Measurements from ENCODE around the gene TSTD2. TPM values are rescaled to one million over a fixed set of nuclear protein-coding genes. Genes with fewer than 3 reads are reported as not detected.

The TSTD2 gene
- total RNA-seq, result 10 to 100 TPM; 14.2 to 18.1 TPM

- DNase-seq (ENCODE audit: low spot score in 2 of 2) (peak; percentile 91 to 95), ATAC-seq (peak; percentile 80 to 92)
- peak within 1 kb of the TSS; percentile 98 to 99 for H3K27ac Mint-ChIP-seq
- no peaks in the 10 kb centered on the region for H3K9me3 Mint-ChIP-seq
- peaks cover 11 to 26% of the 10 kb centered on the region in 2 donors for H3K36me3 Mint-ChIP-seq
These were observed at the start of gene TSTD2, which contains the start of gene NCBP1 for GRCh38 chr9:97632985-97633858. TSTD2 (minus strand) TSS chr9:97633368; CDS start chr9:97627562, 5,806 bp downstream. NCBP1 (plus strand) TSS chr9:97633821; CDS start chr9:97633882, 61 bp downstream.

- Mint-ChIP-seq H3K27ac (peak overlapping the region in 1 of 2 donors; percentile 86), H3K36me3 (peaks cover 0 to 5% of the 10 kb centered on the region in 2 donors), H3K9me3 (no peaks in the 10 kb centered on the region)
- DNase-seq (ENCODE audit: low spot score in 2 of 2) (no peak), ATAC-seq (no peak)
These were observed 49.1 kb upstream of the TSTD2 start for GRCh38 chr9:97682242-97682641.

- Mint-ChIP-seq H3K27ac (peak overlapping the region in 1 of 2 donors; percentile 76), H3K9me3 (no peaks in the 10 kb centered on the region), H3K36me3 (peaks cover 0 to 11% of the 10 kb centered on the region in 2 donors)
- peak; percentile 33 to 37 for ATAC-seq
- no peak for DNase-seq (ENCODE audit: low spot score in 2 of 2)
These were observed 42.5 kb upstream of the TSTD2 start for GRCh38 chr9:97675655-97676054.

- H3K9me3 Mint-ChIP-seq, result no peaks in the 10 kb centered on the region
- DNase-seq (ENCODE audit: low spot score in 2 of 2), result no peak
- H3K27ac Mint-ChIP-seq, result peak overlapping the region; percentile 15 to 83
- ATAC-seq, result no peak
- H3K36me3 Mint-ChIP-seq, result peaks cover 0 to 11% of the 10 kb centered on the region in 2 donors
These were observed 40.8 kb upstream of the TSTD2 start for GRCh38 chr9:97673922-97674321.

- Mint-ChIP-seq H3K27ac (no peak overlapping the region), H3K36me3 (peaks cover 0 to 18% of the 10 kb centered on the region in 2 donors), H3K9me3 (no peaks in the 10 kb centered on the region)
- ATAC-seq (no peak), DNase-seq (ENCODE audit: low spot score in 2 of 2) (no peak)
These were observed 39.2 kb upstream of the TSTD2 start for GRCh38 chr9:97672403-97672802.

- peak overlapping the region in 1 of 2 donors; percentile 16 for H3K27ac Mint-ChIP-seq
- H3K36me3 Mint-ChIP-seq, result peaks cover 0 to 34% of the 10 kb centered on the region in 2 donors
- DNase-seq (ENCODE audit: low spot score in 2 of 2), result no peak
- H3K9me3 Mint-ChIP-seq, result no peaks in the 10 kb centered on the region
- no peak for ATAC-seq
These were observed 37.4 kb upstream of the TSTD2 start for GRCh38 chr9:97670586-97670985.

- no peaks in the 10 kb centered on the region for H3K9me3 Mint-ChIP-seq
- H3K36me3 Mint-ChIP-seq, result peaks cover 0 to 48% of the 10 kb centered on the region in 2 donors
- peak overlapping the region in 1 of 2 donors; percentile 49 for H3K27ac Mint-ChIP-seq
- ATAC-seq (no peak), DNase-seq (ENCODE audit: low spot score in 2 of 2) (no peak)
These were observed 35.3 kb upstream of the TSTD2 start for GRCh38 chr9:97668485-97668884.

- DNase-seq (ENCODE audit: low spot score in 2 of 2) (no peak), ATAC-seq (peak; percentile 41 to 67)
- Mint-ChIP-seq H3K27ac (peak overlapping the region; percentile 71 to 75), H3K9me3 (no peaks in the 10 kb centered on the region), H3K36me3 (peaks cover 0 to 44% of the 10 kb centered on the region in 2 donors)
These were observed 33.9 kb upstream of the TSTD2 start for GRCh38 chr9:97666907-97667686.

GRCh38 chr9:97665742-97666141, 32.6 kb upstream of the TSTD2 start:
- no peaks in the 10 kb centered on the region for H3K9me3 Mint-ChIP-seq
- peaks cover 0 to 44% of the 10 kb centered on the region in 2 donors for H3K36me3 Mint-ChIP-seq
- ATAC-seq (peak; percentile 47 to 68), DNase-seq (ENCODE audit: low spot score in 2 of 2) (no peak)
- H3K27ac Mint-ChIP-seq, result peak overlapping the region; percentile 8 to 71

GRCh38 chr9:97660847-97661246, 27.7 kb upstream of the TSTD2 start:
- Mint-ChIP-seq H3K27ac (no peak overlapping the region), H3K9me3 (no peaks in the 10 kb centered on the region), H3K36me3 (peaks cover 17 to 33% of the 10 kb centered on the region in 2 donors)
- no peak for ATAC-seq
- DNase-seq (ENCODE audit: low spot score in 2 of 2), result no peak

- no peak overlapping the region for H3K27ac Mint-ChIP-seq
- H3K36me3 Mint-ChIP-seq, result peaks cover 17 to 33% of the 10 kb centered on the region in 2 donors
- DNase-seq (ENCODE audit: low spot score in 2 of 2) (no peak), ATAC-seq (no peak)
- H3K9me3 Mint-ChIP-seq, result no peaks in the 10 kb centered on the region
These were observed 27.2 kb upstream of the TSTD2 start for GRCh38 chr9:97660340-97660739.

- Mint-ChIP-seq H3K27ac (peak overlapping the region in 1 of 2 donors; percentile 38), H3K36me3 (peaks cover 17 to 29% of the 10 kb centered on the region in 2 donors), H3K9me3 (no peaks in the 10 kb centered on the region)
- DNase-seq (ENCODE audit: low spot score in 2 of 2), result no peak
- ATAC-seq, result no peak
These were observed 26.6 kb upstream of the TSTD2 start for GRCh38 chr9:97659771-97660170.

- H3K36me3 Mint-ChIP-seq, result peaks cover 17 to 22% of the 10 kb centered on the region in 2 donors
- H3K27ac Mint-ChIP-seq, result no peak overlapping the region
These were observed 25.5 kb upstream of the TSTD2 start for GRCh38 chr9:97658707-97659106.

GRCh38 chr9:97651646-97652045, 18.5 kb upstream of the TSTD2 start:
- DNase-seq (ENCODE audit: low spot score in 2 of 2) (no peak), ATAC-seq (peak in 1 of 2 donors; percentile 40)
- Mint-ChIP-seq H3K36me3 (peaks cover 2 to 30% of the 10 kb centered on the region in 2 donors), H3K9me3 (no peaks in the 10 kb centered on the region), H3K27ac (peak overlapping the region in 1 of 2 donors; percentile 87)

More at GRCh38 chr9:97658707-97659106, 25.5 kb upstream of the TSTD2 start:
- H3K9me3 Mint-ChIP-seq, result no peaks in the 10 kb centered on the region
- ATAC-seq (no peak), DNase-seq (ENCODE audit: low spot score in 2 of 2) (no peak)

- no peak for DNase-seq (ENCODE audit: low spot score in 2 of 2)
- Mint-ChIP-seq H3K36me3 (peaks cover 0 to 18% of the 10 kb centered on the region in 2 donors), H3K27ac (no peak overlapping the region), H3K9me3 (no peaks in the 10 kb centered on the region)
- ATAC-seq, result no peak
These were observed 14.8 kb upstream of the TSTD2 start for GRCh38 chr9:97647996-97648395.

- DNase-seq (ENCODE audit: low spot score in 2 of 2), result no peak
- ATAC-seq, result no peak
- peaks cover 0 to 11% of the 10 kb centered on the region in 2 donors for H3K36me3 Mint-ChIP-seq
These were observed 12.6 kb upstream of the TSTD2 start for GRCh38 chr9:97645720-97646119.

GRCh38 chr9:97640325-97640724, 7.2 kb upstream of the TSTD2 start:
- peaks cover 4 to 12% of the 10 kb centered on the region in 2 donors for H3K36me3 Mint-ChIP-seq
- no peak for ATAC-seq
- no peak for DNase-seq (ENCODE audit: low spot score in 2 of 2)
- no peaks in the 10 kb centered on the region for H3K9me3 Mint-ChIP-seq
- H3K27ac Mint-ChIP-seq, result peak overlapping the region in 1 of 2 donors; percentile 12

More at GRCh38 chr9:97645720-97646119, 12.6 kb upstream of the TSTD2 start:
- Mint-ChIP-seq H3K27ac (no peak overlapping the region), H3K9me3 (no peaks in the 10 kb centered on the region)

Measured in activated naive CD4-positive, alpha-beta T cell treated with anti-CD3 and anti-CD28 coated beads, Interleukin-2, amount 50 U/mL, for 72 hours (primary cell).